ENCODE data around the gene TAF4B. TPM values are rescaled to one million over a fixed set of nuclear protein-coding genes. Genes with fewer than 3 reads are reported as not detected.

The TAF4B gene
- total RNA-seq, 4 donors from 2014 or later, result 6.7 to 28.2 (median 11.9) TPM

- Histone ChIP-seq H3K36me3 (no peaks in the 10 kb centered on the region), H3K27ac (no peak overlapping the region), H3K4me3 (no peak overlapping the region), H3K4me1 (no peaks in the 10 kb centered on the region), H3K9me3 (no peaks in the 10 kb centered on the region), H3K27me3 (no peaks in the 10 kb centered on the region)
- no peak for TF ChIP-seq POLR2A (IDR thresholded peaks at IDR 0.05)
- no peak for TF ChIP-seq CTCF (IDR thresholded peaks at IDR 0.05)
- no peak for DNase-seq
- intact Hi-C loops (cut with DNase I; ENCODE audit: low total_unique reads), result no loop called here
Observed at GRCh38 chr18:26262156-26262555, 35.9 kb downstream of the TAF4B start.

GRCh38 chr18:26267357-26267930 lies 41.2 kb downstream of the TAF4B start:
- Histone ChIP-seq H3K4me3 (no peak overlapping the region), H3K27ac (no peak overlapping the region), H3K36me3 (no peaks in the 10 kb centered on the region), H3K9me3 (no peaks in the 10 kb centered on the region), H3K4me1 (no peaks in the 10 kb centered on the region), H3K27me3 (no peaks in the 10 kb centered on the region)
- intact Hi-C loops (cut with DNase I; ENCODE audit: low total_unique reads), result no loop called here
- DNase-seq, result no peak
- TF ChIP-seq POLR2A (IDR thresholded peaks at IDR 0.05) (no peak), CTCF (IDR thresholded peaks at IDR 0.05) (no peak)

- no peak for TF ChIP-seq CTCF (IDR thresholded peaks at IDR 0.05)
- no peak for TF ChIP-seq POLR2A (IDR thresholded peaks at IDR 0.05)
- intact Hi-C loops (cut with DNase I; ENCODE audit: low total_unique reads), result no loop called here
- Histone ChIP-seq H3K27ac (no peak overlapping the region), H3K4me3 (no peak overlapping the region), H3K27me3 (no peaks in the 10 kb centered on the region), H3K9me3 (no peaks in the 10 kb centered on the region), H3K4me1 (no peaks in the 10 kb centered on the region), H3K36me3 (no peaks in the 10 kb centered on the region)
- no peak for DNase-seq
Observed at GRCh38 chr18:26268454-26268853, 42.2 kb downstream of the TAF4B start.

- Histone ChIP-seq H3K9me3 (no peaks in the 10 kb centered on the region), H3K36me3 (no peaks in the 10 kb centered on the region), H3K27ac (no peak overlapping the region), H3K4me3 (no peak overlapping the region), H3K27me3 (no peaks in the 10 kb centered on the region), H3K4me1 (no peaks in the 10 kb centered on the region)
- no peak for DNase-seq
- intact Hi-C loops (cut with DNase I; ENCODE audit: low total_unique reads), result no loop called here
- TF ChIP-seq CTCF (IDR thresholded peaks at IDR 0.05), result no peak
- no peak for TF ChIP-seq POLR2A (IDR thresholded peaks at IDR 0.05)
Observed at GRCh38 chr18:26271917-26272549, 45.8 kb downstream of the TAF4B start.

GRCh38 chr18:26277374-26277773 lies 51.1 kb downstream of the TAF4B start:
- Histone ChIP-seq H3K4me3 (no peak overlapping the region), H3K27me3 (no peaks in the 10 kb centered on the region), H3K4me1 (no peaks in the 10 kb centered on the region), H3K9me3 (no peaks in the 10 kb centered on the region), H3K27ac (no peak overlapping the region), H3K36me3 (no peaks in the 10 kb centered on the region)
- TF ChIP-seq POLR2A (IDR thresholded peaks at IDR 0.05), result no peak
- TF ChIP-seq CTCF (IDR thresholded peaks at IDR 0.05), result no peak
- no peak for DNase-seq
- intact Hi-C loops (cut with DNase I; ENCODE audit: low total_unique reads), result no loop called here
